ENCODE data around the gene PPP2R3A.

DNA sequence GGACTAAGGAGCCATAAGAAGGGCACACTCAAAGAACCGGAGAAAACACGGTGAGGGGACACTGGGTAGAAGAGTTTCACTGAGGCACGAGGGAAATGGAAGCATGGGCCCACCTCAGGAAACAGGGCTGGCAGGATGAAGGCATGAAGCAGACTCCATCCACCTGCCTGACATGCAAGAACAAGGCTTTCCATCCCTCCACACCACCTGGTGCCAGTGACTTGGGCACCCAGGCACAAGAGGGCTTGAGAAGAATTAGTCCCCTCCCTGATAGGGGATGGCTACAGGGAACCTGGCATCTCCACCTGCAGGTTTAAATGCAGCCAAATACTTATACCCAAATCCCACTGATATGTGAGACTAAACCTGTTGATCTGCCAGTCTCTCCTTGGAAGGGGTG lies 38.9 kb upstream of the PPP2R3A start:
- TF ChIP-seq, protein P1, sequence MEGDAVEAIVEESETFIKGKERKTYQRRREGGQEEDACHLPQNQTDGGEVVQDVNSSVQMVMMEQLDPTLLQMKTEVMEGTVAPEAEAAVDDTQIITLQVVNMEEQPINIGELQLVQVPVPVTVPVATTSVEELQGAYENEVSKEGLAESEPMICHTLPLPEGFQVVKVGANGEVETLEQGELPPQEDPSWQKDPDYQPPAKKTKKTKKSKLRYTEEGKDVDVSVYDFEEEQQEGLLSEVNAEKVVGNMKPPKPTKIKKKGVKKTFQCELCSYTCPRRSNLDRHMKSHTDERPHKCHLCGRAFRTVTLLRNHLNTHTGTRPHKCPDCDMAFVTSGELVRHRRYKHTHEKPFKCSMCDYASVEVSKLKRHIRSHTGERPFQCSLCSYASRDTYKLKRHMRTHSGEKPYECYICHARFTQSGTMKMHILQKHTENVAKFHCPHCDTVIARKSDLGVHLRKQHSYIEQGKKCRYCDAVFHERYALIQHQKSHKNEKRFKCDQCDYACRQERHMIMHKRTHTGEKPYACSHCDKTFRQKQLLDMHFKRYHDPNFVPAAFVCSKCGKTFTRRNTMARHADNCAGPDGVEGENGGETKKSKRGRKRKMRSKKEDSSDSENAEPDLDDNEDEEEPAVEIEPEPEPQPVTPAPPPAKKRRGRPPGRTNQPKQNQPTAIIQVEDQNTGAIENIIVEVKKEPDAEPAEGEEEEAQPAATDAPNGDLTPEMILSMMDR (IDR thresholded peaks at IDR 0.05) = no peak
- no peak for TF ChIP-seq POLR2A (IDR thresholded peaks at IDR 0.05)

Measured in right lobe of liver (tissue), 4 donors.